AG09319 (cell line): ENCODE data around the gene BCL2L14.

ENCODE experiments used
- DNase-seq: peaks from one replicate; pipeline ENCODE4 v3.0.0-alpha.2; 2010; ENCODE audit warnings: low read depth; ENCODE audit errors: extremely low read depth
- CTCF ChIP-seq: IDR thresholded peaks from 2 replicates; pipeline ENCODE4 v1.5.1; 2011; ENCODE audit warnings: low read depth, mild to moderate bottlenecking, inconsistent platforms, low read length, moderate library complexity

Gene BCL2L14

GRCh38 chr12:12070674-12071656 is at the start of gene BCL2L14:
Gene BCL2L14 (plus strand): TSS chr12:12070939. CDS start chr12:12079306, 8,367 bp downstream.
- no peak for DNase-seq
- no peak for TF ChIP-seq CTCF

- no peak for DNase-seq
- no peak for TF ChIP-seq CTCF
These were observed 48.3 kb upstream of the BCL2L14 start for GRCh38 chr12:12022306-12022936.

- no peak for TF ChIP-seq CTCF
These were observed 47.3 kb upstream of the BCL2L14 start for GRCh38 chr12:12023456-12023855.

GRCh38 chr12:12024911-12025682 is 45.6 kb upstream of the BCL2L14 start:
- DNase-seq: no peak
- TF ChIP-seq CTCF: no peak

More at GRCh38 chr12:12023456-12023855, 47.3 kb upstream of the BCL2L14 start:
- no peak for DNase-seq

- DNase-seq: no peak
- no peak for TF ChIP-seq CTCF
These were observed 44.8 kb upstream of the BCL2L14 start for GRCh38 chr12:12025799-12026386.

- no peak for TF ChIP-seq CTCF
These were observed 41.9 kb upstream of the BCL2L14 start for GRCh38 chr12:12028668-12029402.

More at GRCh38 chr12:12028668-12029402, 41.9 kb upstream of the BCL2L14 start:
- no peak for DNase-seq
